ENCODE data around the gene TMEM250. TPM values are rescaled to one million over a fixed set of nuclear protein-coding genes. Genes with fewer than 3 reads are reported as not detected.

The TMEM250 gene
- total RNA-seq, 1 donor from 2014 or later, result 37.5 TPM

GRCh38 chr9:136136127-136136925 is 17.7 kb upstream of the TMEM250 start:
- DNase-seq (ENCODE audit: low read depth), result no peak
- no peak for TF ChIP-seq CTCF (conservative IDR thresholded peaks at IDR 0.05; ENCODE audit: low read depth, low read length)
- no peak overlapping the region for H3K4me3 ChIP-seq (ENCODE audit: low read depth, low read length)

- H3K4me3 ChIP-seq (ENCODE audit: low read depth, low read length), result no peak overlapping the region
- no peak for DNase-seq (ENCODE audit: low read depth)
- no peak for TF ChIP-seq CTCF (conservative IDR thresholded peaks at IDR 0.05; ENCODE audit: low read depth, low read length)
Observed at GRCh38 chr9:136135326-136136126, 16.9 kb upstream of the TMEM250 start.

GRCh38 chr9:136133959-136134484 is 15.3 kb upstream of the TMEM250 start:
- DNase-seq (ENCODE audit: low read depth), result no peak
- no peak for TF ChIP-seq CTCF (conservative IDR thresholded peaks at IDR 0.05; ENCODE audit: low read depth, low read length)
- H3K4me3 ChIP-seq (ENCODE audit: low read depth, low read length), result no peak overlapping the region

- no peak for DNase-seq (ENCODE audit: low read depth)
- peak overlapping the region; percentile 39 for H3K4me3 ChIP-seq (ENCODE audit: low read depth, low read length)
- peak; percentile 48 for TF ChIP-seq CTCF (conservative IDR thresholded peaks at IDR 0.05; ENCODE audit: low read depth, low read length)
Observed at GRCh38 chr9:136133191-136133958, 14.7 kb upstream of the TMEM250 start.

GRCh38 chr9:136132512-136133050 is 13.9 kb upstream of the TMEM250 start:
- DNase-seq (ENCODE audit: low read depth), result no peak
- H3K4me3 ChIP-seq (ENCODE audit: low read depth, low read length), result no peak overlapping the region
- TF ChIP-seq CTCF (conservative IDR thresholded peaks at IDR 0.05; ENCODE audit: low read depth, low read length), result no peak

All from epithelial cell of proximal tubule (primary cell).